K562 (cell line): ENCODE measurements around the gene AGPAT1. TPM values are rescaled to one million over a fixed set of nuclear protein-coding genes. Genes with fewer than 3 reads are reported as not detected.

Experiments used
- CBX1 ChIP-seq: sonication (generic); IDR thresholded peaks from 2 replicates; pipeline ENCODE4 v1.6.1; 2016; ENCODE audit warnings: antibody characterized with exemption, low read depth, mild to moderate bottlenecking
- DPF2 ChIP-seq: fragments of 450-650 bp; IDR thresholded peaks from 2 replicates; pipeline ENCODE4 v1.6.1; 2016
- EP400 ChIP-seq: fragments of 450-650 bp; IDR thresholded peaks from 2 replicates; pipeline ENCODE4 v1.6.1; 2017; ENCODE audit warnings: antibody characterized with exemption, mild to moderate bottlenecking, moderate library complexity
- FOXK1 ChIP-seq: sonication (generic); formaldehyde crosslinking; IDR thresholded peaks from 2 replicates; pipeline ENCODE4 v1.8.0; 2022; ENCODE audit warnings: missing genetic modification reagents, mild to moderate bottlenecking, borderline replicate concordance
- HDAC6 ChIP-seq: IDR thresholded peaks from 2 replicates; pipeline ENCODE4 v1.6.1; 2012; ENCODE audit warnings: low read depth, mild to moderate bottlenecking, control low read depth, inconsistent platforms, low read length, moderate library complexity
- KDM1A ChIP-seq, 2 experiments: fragments of 450-650 bp; IDR thresholded peaks; 2 replicates each; pipeline ENCODE4 v1.6.1; 2016; ENCODE audit warnings: mild to moderate bottlenecking in 2 of 2
- MEIS2 ChIP-seq: fragments of 450-650 bp; IDR thresholded peaks from 2 replicates; pipeline ENCODE4 v1.6.1; 2014; ENCODE audit warnings: mild to moderate bottlenecking; ENCODE audit not compliant: partially characterized antibody
- MTF1 ChIP-seq: fragments of 250-450 bp; sonication (Bioruptor Pico); IDR thresholded peaks from 2 replicates; pipeline ENCODE4 v1.9.0; 2021; ENCODE audit warnings: moderate library complexity, mild to moderate bottlenecking, inconsistent platforms, borderline replicate concordance
- NCOA4 ChIP-seq: fragments of 450-650 bp; IDR thresholded peaks from 2 replicates; pipeline ENCODE4 v1.6.1; 2018; ENCODE audit warnings: mild to moderate bottlenecking; ENCODE audit not compliant: partially characterized antibody
- OTX1 ChIP-seq: fragments of 450-650 bp; formaldehyde crosslinking; IDR thresholded peaks from 2 replicates; pipeline ENCODE4 v1.4.0; 2022; ENCODE audit warnings: mild to moderate bottlenecking
- POLR3G ChIP-seq: IDR thresholded peaks from 2 replicates; pipeline ENCODE4 v1.6.1; 2011; ENCODE audit not compliant: insufficient read length, insufficient replicate concordance; ENCODE audit errors: extremely low read depth
- PPARD ChIP-seq: fragments of 250-450 bp; sonication (Bioruptor Pico); IDR thresholded peaks from 2 replicates; pipeline ENCODE4 v1.8.0; 2022; ENCODE audit warnings: inconsistent platforms, mild to moderate bottlenecking, moderate library complexity
- RAD51 ChIP-seq: fragments of 450-650 bp; IDR thresholded peaks from 2 replicates; pipeline ENCODE4 v1.7.1; 2016; ENCODE audit warnings: low read depth, mild to moderate bottlenecking, borderline replicate concordance
- RBM14 ChIP-seq: fragments of 200-400 bp; formaldehyde crosslinking; IDR thresholded peaks from 2 replicates; pipeline ENCODE4 v1.6.1; 2018; ENCODE audit warnings: low read depth, mild to moderate bottlenecking, low read length, moderate library complexity, borderline replicate concordance; ENCODE audit not compliant: insufficient read depth
- SAP30 ChIP-seq: fragments of 200-600 bp; sonication (generic); IDR thresholded peaks from 2 replicates; pipeline ENCODE4 v1.6.1; 2012; ENCODE audit warnings: borderline replicate concordance, low read depth, mild to moderate bottlenecking, moderate library complexity, low read length, control low read depth, inconsistent platforms; ENCODE audit not compliant: insufficient read depth, poor library complexity, severe bottlenecking
- SLC30A9 ChIP-seq: fragments of 250-450 bp; sonication (Bioruptor Pico); IDR thresholded peaks from 2 replicates; pipeline ENCODE4 v1.8.0; 2022; ENCODE audit warnings: mild to moderate bottlenecking, moderate library complexity
- SMARCA4 ChIP-seq: fragments of 450-650 bp; IDR thresholded peaks from 2 replicates; pipeline ENCODE4 v1.6.1; 2016
- SMARCB1 ChIP-seq: IDR thresholded peaks from 2 replicates; pipeline ENCODE4 v1.6.1; 2011; ENCODE audit warnings: improper control_type of control experiment, low read depth; ENCODE audit not compliant: insufficient read length
- ZBTB7A ChIP-seq: IDR thresholded peaks from 2 replicates; pipeline ENCODE4 v1.6.1; 2011; ENCODE audit warnings: low read depth, mild to moderate bottlenecking, low read length, moderate library complexity, borderline replicate concordance; ENCODE audit not compliant: control insufficient read depth
- ZNF143 ChIP-seq: sonication (generic); formaldehyde crosslinking; IDR thresholded peaks from 2 replicates; pipeline ENCODE4 v1.9.0; 2022; ENCODE audit warnings: mild to moderate bottlenecking, missing genetic modification reagents
- ZNF174 ChIP-seq: fragments of 250-450 bp; sonication (Bioruptor Pico); IDR thresholded peaks from 2 replicates; pipeline ENCODE4 v1.4.0; 2020; ENCODE audit warnings: mild to moderate bottlenecking
- ZNF347 ChIP-seq: fragments of 450-650 bp; formaldehyde crosslinking; IDR thresholded peaks from 2 replicates; pipeline ENCODE4 v1.4.0; 2020; ENCODE audit warnings: low read depth, mild to moderate bottlenecking, moderate library complexity
- ZNF551 ChIP-seq: fragments of 250-450 bp; sonication (Bioruptor Pico); IDR thresholded peaks from 2 replicates; pipeline ENCODE4 v1.5.0; 2021; ENCODE audit warnings: mild to moderate bottlenecking, moderate library complexity
- ZNF830 ChIP-seq: fragments of 250-450 bp; sonication (Bioruptor Pico); IDR thresholded peaks from 2 replicates; pipeline ENCODE4 v1.5.0; 2021; ENCODE audit warnings: mild to moderate bottlenecking
- polyA plus RNA-seq, 8 experiments: library from polyadenylated mRNA; depleted of rRNA in 4 of 8; stranded (reverse) in 5 of 8; unstranded in 3 of 8; fragments of >200 nt; fragmentation: Nextera tagmentation in 2 of 8; fragmentation: Illumina TruSeq in 1 of 8; extraction: Ambion mirVana in 2 of 8; extraction: Trizol in 1 of 8; gene quantifications; 2 replicates each; pipeline versions ENCODE4 v1.2.1 to v1.2.3, GENCODE V29; 2011 to 2014; ENCODE audit warnings: inconsistent platforms in 1 of 8, missing spikeins in 1 of 8
- total RNA-seq, 7 experiments: library from RNA; depleted of rRNA in 6 of 7; stranded (reverse); fragments of >200 nt in 6 of 7; fragmentation: Illumina TruSeq in 2 of 7; extraction: Trizol in 2 of 7; gene quantifications; 2 replicates each; pipeline versions ENCODE4 v1.2.1 to v1.2.3, GENCODE V29; 2011 to 2021; ENCODE audit warnings: low replicate concordance in 1 of 7
- TF ChIP-seq, protein P1 (sequence below), 2 experiments: fragments of 450-650 bp in 1 of 2; sonication (generic) in 1 of 2; formaldehyde crosslinking; conservative IDR thresholded peaks; 2 replicates each; pipeline versions ENCODE4 v1.4.0 to v1.8.1; 2020 to 2022; ENCODE audit warnings: mild to moderate bottlenecking in 1 of 2, missing genetic modification reagents in 1 of 2
- TF ChIP-seq, protein P2 (sequence below): fragments of 450-650 bp; IDR thresholded peaks from 2 replicates; pipeline ENCODE4 v1.6.1; 2017; ENCODE audit warnings: antibody characterized with exemption
- TF ChIP-seq, protein P3 (sequence below): fragments of 450-650 bp; conservative IDR thresholded peaks from 2 replicates; pipeline ENCODE4 v1.6.1; 2016; ENCODE audit warnings: missing genetic modification characterization, low read depth, mild to moderate bottlenecking, missing compliant biosample characterization, moderate library complexity

AGPAT1 gene
- total and polyA plus RNA-seq, 9 of the 15 experiments (the other 6 are each of a cell fraction or from before 2014, with no cell fraction given) = 37.9 to 176 (median 69.4) TPM

DNA sequence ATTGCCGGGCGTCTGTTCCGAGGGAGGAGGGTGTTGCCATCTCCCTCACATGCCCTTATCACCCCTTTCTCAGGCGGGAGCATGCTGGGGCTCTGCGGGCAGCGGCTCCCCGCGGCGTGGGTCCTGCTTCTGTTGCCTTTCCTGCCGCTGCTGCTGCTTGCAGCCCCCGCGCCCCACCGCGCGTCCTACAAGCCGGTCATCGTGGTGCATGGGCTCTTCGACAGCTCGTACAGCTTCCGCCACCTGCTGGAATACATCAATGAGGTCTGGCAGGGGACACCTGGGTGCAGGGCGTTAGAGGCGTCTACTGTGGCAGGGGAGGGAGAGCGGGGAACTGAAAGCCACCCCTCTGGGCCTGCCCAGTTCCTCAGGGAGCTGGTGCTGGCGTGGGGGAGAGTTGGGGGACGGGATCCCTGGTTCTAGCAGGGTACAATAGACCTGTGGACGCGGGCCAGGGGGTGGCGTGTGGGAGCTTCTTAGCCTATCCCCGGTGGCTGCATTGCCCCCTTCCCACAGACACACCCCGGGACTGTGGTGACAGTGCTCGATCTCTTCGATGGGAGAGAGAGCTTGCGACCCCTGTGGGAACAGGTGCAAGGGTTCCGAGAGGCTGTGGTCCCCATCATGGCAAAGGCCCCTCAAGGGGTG lies 21.2 kb downstream of the AGPAT1 start (continued):
- TF ChIP-seq FOXK1 (CRISPR knock-in tag) (no peak), ZBTB7A (peak; percentile 93), SAP30 (peak; percentile 88), PPARD (CRISPR knock-in tag) (no peak), SMARCA4 (0 out of 2 replicates have a peak, but pooled peaks have one; percentile 13), MEIS2 (no peak), EP400 (peak; percentile 82), ZNF551 (CRISPR knock-in tag) (no peak), ZNF143 (CRISPR knock-in tag) (0 out of 2 replicates have a peak, but pooled peaks have one; percentile 25), DPF2 (peak; percentile 45; the same call in 1 of the 2 replicates), ZNF830 (CRISPR knock-in tag) (no peak), MTF1 (CRISPR knock-in tag) (no peak), POLR3G (no peak), KDM1A (IDR thresholded peaks at IDR 0.05) (peak in 1 of 2 experiments; percentile 50; a peak in 1 of 4 replicates), RAD51 (no peak), RBM14 (0 out of 2 replicates have a peak, but pooled peaks have one; percentile 16), ZNF174 (CRISPR knock-in tag) (no peak), ZNF347 (CRISPR knock-in tag) (no peak), CBX1 (no peak), OTX1 (no peak), HDAC6 (no peak), NCOA4 (no peak), SMARCB1 (no peak), SLC30A9 (CRISPR knock-in tag) (no peak)
- TF ChIP-seq, protein P1, sequence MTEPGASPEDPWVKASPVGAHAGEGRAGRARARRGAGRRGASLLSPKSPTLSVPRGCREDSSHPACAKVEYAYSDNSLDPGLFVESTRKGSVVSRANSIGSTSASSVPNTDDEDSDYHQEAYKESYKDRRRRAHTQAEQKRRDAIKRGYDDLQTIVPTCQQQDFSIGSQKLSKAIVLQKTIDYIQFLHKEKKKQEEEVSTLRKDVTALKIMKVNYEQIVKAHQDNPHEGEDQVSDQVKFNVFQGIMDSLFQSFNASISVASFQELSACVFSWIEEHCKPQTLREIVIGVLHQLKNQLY (CRISPR knock-in tag; conservative IDR thresholded peaks at IDR 0.05) = 0 out of 4 replicates have a peak, but pooled peaks of 1 of the 2 experiments have one; percentile 65
- TF ChIP-seq, protein P2, sequence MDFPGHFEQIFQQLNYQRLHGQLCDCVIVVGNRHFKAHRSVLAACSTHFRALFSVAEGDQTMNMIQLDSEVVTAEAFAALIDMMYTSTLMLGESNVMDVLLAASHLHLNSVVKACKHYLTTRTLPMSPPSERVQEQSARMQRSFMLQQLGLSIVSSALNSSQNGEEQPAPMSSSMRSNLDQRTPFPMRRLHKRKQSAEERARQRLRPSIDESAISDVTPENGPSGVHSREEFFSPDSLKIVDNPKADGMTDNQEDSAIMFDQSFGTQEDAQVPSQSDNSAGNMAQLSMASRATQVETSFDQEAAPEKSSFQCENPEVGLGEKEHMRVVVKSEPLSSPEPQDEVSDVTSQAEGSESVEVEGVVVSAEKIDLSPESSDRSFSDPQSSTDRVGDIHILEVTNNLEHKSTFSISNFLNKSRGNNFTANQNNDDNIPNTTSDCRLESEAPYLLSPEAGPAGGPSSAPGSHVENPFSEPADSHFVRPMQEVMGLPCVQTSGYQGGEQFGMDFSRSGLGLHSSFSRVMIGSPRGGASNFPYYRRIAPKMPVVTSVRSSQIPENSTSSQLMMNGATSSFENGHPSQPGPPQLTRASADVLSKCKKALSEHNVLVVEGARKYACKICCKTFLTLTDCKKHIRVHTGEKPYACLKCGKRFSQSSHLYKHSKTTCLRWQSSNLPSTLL = no peak
- TF ChIP-seq, protein P3, sequence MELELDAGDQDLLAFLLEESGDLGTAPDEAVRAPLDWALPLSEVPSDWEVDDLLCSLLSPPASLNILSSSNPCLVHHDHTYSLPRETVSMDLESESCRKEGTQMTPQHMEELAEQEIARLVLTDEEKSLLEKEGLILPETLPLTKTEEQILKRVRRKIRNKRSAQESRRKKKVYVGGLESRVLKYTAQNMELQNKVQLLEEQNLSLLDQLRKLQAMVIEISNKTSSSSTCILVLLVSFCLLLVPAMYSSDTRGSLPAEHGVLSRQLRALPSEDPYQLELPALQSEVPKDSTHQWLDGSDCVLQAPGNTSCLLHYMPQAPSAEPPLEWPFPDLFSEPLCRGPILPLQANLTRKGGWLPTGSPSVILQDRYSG (tag) = no peak
